IMR-90 (cell line): ENCODE data around the gene MFAP2. TPM values are rescaled to one million over a fixed set of nuclear protein-coding genes. Genes with fewer than 3 reads are reported as not detected.

Experiments
- ATAC-seq: fragments of 200-7000 bp; cut with Tn5 transposase; 2 replicates; pipeline ENCODE4 v1.9.1; 2020; ENCODE audit warnings: low read depth, mild to moderate bottlenecking, moderate library complexity
- BruUV-seq: library from RNA; stranded (reverse); fragments of 400-500 nt; replicated peaks from 2 replicates; lab custom pipeline; 2021; lab: Mats Ljungman, UMichigan
- CTCF ChIA-PET: fragments of 300-600 bp; formaldehyde crosslinking; extraction: SDS; loops from one replicate; lab custom pipeline; 2021; ENCODE audit warnings: antibody characterized with exemption; lab: Yijun Ruan, JAX
- POLR2A ChIA-PET: fragments of 300-600 bp; sonication (Branson Sonifier 250); formaldehyde crosslinking; loops from one replicate; lab custom pipeline; 2022; ENCODE audit warnings: antibody characterized with exemption; ENCODE audit not compliant: unreplicated experiment; lab: Charles Lee
- DNase-seq: peaks from one replicate; pipeline ENCODE4 v3.0.0; 2013
- H2AFZ ChIP-seq: replicated peaks from 2 replicates; pipeline ENCODE3; 2013; ENCODE audit warnings: low read length, mild to moderate bottlenecking; ENCODE audit not compliant: poor library complexity
- H2AK5ac ChIP-seq: 2 replicates; pipeline ENCODE4 v1.6.1; 2013; ENCODE audit warnings: low read depth, low read length, inconsistent platforms
- H2AK9ac ChIP-seq: replicated peaks from 2 replicates; pipeline ENCODE3; 2013; ENCODE audit warnings: mild to moderate bottlenecking, low read depth, low read length, moderate library complexity; ENCODE audit not compliant: poor library complexity
- H2BK120ac ChIP-seq: 2 replicates; pipeline ENCODE4 v1.6.1; 2013; ENCODE audit warnings: low read depth, low read length, inconsistent platforms
- H2BK15ac ChIP-seq: 3 replicates; pipeline ENCODE4 v1.6.1; 2013; ENCODE audit warnings: low read depth, low read length, inconsistent platforms
- H2BK20ac ChIP-seq: 2 replicates; pipeline ENCODE4 v1.6.1; 2013; ENCODE audit warnings: low read depth, mild to moderate bottlenecking, inconsistent platforms, low read length, moderate library complexity
- H2BK5ac ChIP-seq: 2 replicates; pipeline ENCODE4 v1.6.1; 2013; ENCODE audit warnings: mild to moderate bottlenecking, low read depth, low read length, inconsistent platforms; ENCODE audit not compliant: poor library complexity, severe bottlenecking
- H3K14ac ChIP-seq: replicated peaks from 2 replicates; pipeline ENCODE4 v1.6.1; 2013; ENCODE audit warnings: low read depth, low read length, inconsistent platforms
- H3K18ac ChIP-seq: 2 replicates; pipeline ENCODE4 v1.6.1; 2013; ENCODE audit warnings: low read depth, low read length, control low read depth
- H3K23ac ChIP-seq: 2 replicates; pipeline ENCODE4 v1.6.1; 2013; ENCODE audit warnings: low read depth, low read length, inconsistent platforms
- H3K27ac ChIP-seq: 2 replicates; pipeline ENCODE4 v1.5.1; 2013; ENCODE audit warnings: mild to moderate bottlenecking, control low read depth, low read length; ENCODE audit not compliant: insufficient read depth
- H3K27me3 ChIP-seq: 2 replicates; pipeline ENCODE4 v1.6.1; 2013; ENCODE audit warnings: low read length; ENCODE audit not compliant: control insufficient read depth, insufficient read depth
- H3K36me3 ChIP-seq: 2 replicates; pipeline ENCODE4 v1.6.1; 2013; ENCODE audit warnings: low read length, mixed read lengths; ENCODE audit not compliant: control insufficient read depth, insufficient read depth
- H3K4ac ChIP-seq: 2 replicates; pipeline ENCODE4 v1.6.1; 2013; ENCODE audit warnings: low read depth, low read length, inconsistent platforms
- H3K4me1 ChIP-seq: 2 replicates; pipeline ENCODE4 v1.6.1; 2013; ENCODE audit warnings: low read length, mixed read lengths; ENCODE audit not compliant: control insufficient read depth, insufficient read depth
- H3K4me2 ChIP-seq: 2 replicates; pipeline ENCODE4 v1.6.1; 2013; ENCODE audit warnings: low read depth, mild to moderate bottlenecking, control low read depth, low read length, moderate library complexity
- H3K4me3 ChIP-seq: 2 replicates; pipeline ENCODE4 v1.5.1; 2013; ENCODE audit warnings: low read depth, mild to moderate bottlenecking, control low read depth, low read length, moderate library complexity; ENCODE audit not compliant: insufficient read depth
- H3K56ac ChIP-seq: 2 replicates; pipeline ENCODE4 v1.6.1; 2013; ENCODE audit warnings: low read length, inconsistent platforms; ENCODE audit not compliant: insufficient read depth; ENCODE audit errors: extremely low read depth
- H3K79me1 ChIP-seq, 2 experiments: 2 replicates each; pipeline ENCODE4 v1.6.1; 2013; ENCODE audit warnings: low read length in 2 of 2, inconsistent platforms in 1 of 2, low read depth in 1 of 2
- H3K9ac ChIP-seq: 2 replicates; pipeline ENCODE4 v1.6.1; 2013; ENCODE audit warnings: low read depth, low read length, control low read depth
- H3K9me1 ChIP-seq: 2 replicates; pipeline ENCODE4 v1.6.1; 2013; ENCODE audit warnings: low read length, inconsistent platforms; ENCODE audit not compliant: insufficient read depth
- H3K9me3 ChIP-seq: 2 replicates; pipeline ENCODE4 v1.6.1; 2013; ENCODE audit warnings: low read length; ENCODE audit not compliant: control insufficient read depth, insufficient read depth
- H4K20me1 ChIP-seq: 2 replicates; pipeline ENCODE4 v1.6.1; 2013; ENCODE audit warnings: low read length, inconsistent platforms; ENCODE audit not compliant: insufficient read depth
- H4K5ac ChIP-seq: 2 replicates; pipeline ENCODE4 v1.6.1; 2013; ENCODE audit warnings: mild to moderate bottlenecking, low read depth, low read length, control low read depth
- H4K8ac ChIP-seq, 2 experiments: 2 replicates each; pipeline ENCODE4 v1.6.1; 2013; ENCODE audit warnings: low read depth in 2 of 2, low read length in 2 of 2, control low read depth in 1 of 2, inconsistent platforms in 1 of 2
- H4K91ac ChIP-seq: 2 replicates; pipeline ENCODE4 v1.6.1; 2013; ENCODE audit warnings: low read depth, low read length, inconsistent platforms; ENCODE audit not compliant: insufficient read depth
- RCOR1 ChIP-seq: IDR thresholded peaks from 2 replicates; pipeline ENCODE4 v1.6.1; 2012; ENCODE audit warnings: mild to moderate bottlenecking, low read length, improper control_type of control experiment; ENCODE audit not compliant: insufficient replicate concordance
- USF2 ChIP-seq: fragments of 150-350 bp; IDR thresholded peaks from 2 replicates; pipeline ENCODE4 v1.6.1; 2017; ENCODE audit warnings: mild to moderate bottlenecking, antibody characterized with exemption, low read length, low read depth
- WGBS, 2 experiments: methylation state at CpG; one replicate each; pipeline versions ENCODE4 v1.1.5 to v1.1.7; 2013; ENCODE audit warnings: missing lambda C conversion rate in 2 of 2; ENCODE audit not compliant: insufficient read length in 1 of 2; ENCODE audit errors: extremely low coverage in 2 of 2; 5-methylcytosine and 5-hydroxymethylcytosine counted together
- dilution Hi-C: fragments of 300-500 bp; cut with HindIII; formaldehyde crosslinking; loops from one replicate; pipeline ENCODE4 v1.14.3; 2018; ENCODE audit warnings: low sequenced_read_pairs; ENCODE audit not compliant: unreplicated experiment
- in situ Hi-C: fragments of 300-500 bp; cut with MboI; formaldehyde crosslinking; loops from 3 replicates; pipeline ENCODE4 v1.14.3; 2019; ENCODE audit warnings: low sequenced_read_pairs, inconsistent platforms, mixed read lengths
- intact Hi-C: fragments of 100-400 bp; cut with micrococcal nuclease; formaldehyde crosslinking; loops from 2 replicates; pipeline ENCODE4 v1.10.0; 2022
- polyA plus RNA-seq, 3 experiments: library from polyadenylated mRNA; depleted of rRNA; stranded (reverse); fragments of >200 nt; gene quantifications; 2 replicates each; pipeline ENCODE4 v1.2.3, GENCODE V29; 2012; ENCODE audit warnings: low replicate concordance in 1 of 3
- total RNA-seq: library from RNA; depleted of rRNA; stranded (reverse); fragments of >200 nt; gene quantifications from 2 replicates; pipeline ENCODE4 v1.2.3, GENCODE V29; 2012

The MFAP2 gene
- total and polyA plus RNA-seq, 2 of the 4 experiments (the other 2 are of a cell fraction) = 3.9 to 13.9 TPM

- 83% methylated on average over 15 of the region's 28 CpGs; no CpG with 5 or more reads in 1 of the 2 experiments for WGBS, 2 experiments
- Histone ChIP-seq H3K9me1 (no peaks in the 10 kb centered on the region), H3K9ac (no peak overlapping the region), H4K8ac (no peak overlapping the region), H3K36me3 (peaks cover 6% of the 10 kb centered on the region; the same call in 1 of the 2 replicates), H2BK20ac (no peak overlapping the region), H4K20me1 (peaks cover 4% of the 10 kb centered on the region; the same call in 1 of the 2 replicates), H3K27ac (no peak overlapping the region), H2BK15ac (no peak overlapping the region), H3K4me2 (no peak overlapping the region), H3K4ac (no peak overlapping the region), H4K5ac (no peak overlapping the region), H3K9me3 (no peaks in the 10 kb centered on the region), H3K23ac (no peak overlapping the region), H3K27me3 (no peaks in the 10 kb centered on the region), H2AK5ac (no peak overlapping the region), H3K79me1 (no peaks in the 10 kb centered on the region), H2AFZ (peak overlapping the region; percentile 48), H3K4me3 (no peak overlapping the region), H2AK9ac (peak overlapping the region; percentile 28), H4K91ac (no peak overlapping the region), H2BK5ac (no peak overlapping the region), H3K4me1 (peaks cover 7% of the 10 kb centered on the region), H3K14ac (no peak overlapping the region), H2BK120ac (no peak overlapping the region), H3K18ac (no peak overlapping the region), H3K56ac (no peak overlapping the region)
- CTCF ChIA-PET = no interaction called here
- intact Hi-C loops (no loop called here), dilution Hi-C loops (no loop called here), in situ Hi-C loops (no loop called here)
- no peak for DNase-seq
- POLR2A ChIA-PET = no interaction called here
- no TSS peak for BruUV-seq
- TF ChIP-seq RCOR1 = no peak
- peak; percentile 74 for TF ChIP-seq USF2
- ATAC-seq = peak; percentile 60
Measured at GRCh38 chr1:16971341-16972188, 8.9 kb downstream of the MFAP2 start.
